Subcutaneous abdominal adipose tissue (tissue), 5 donors: ENCODE data around the gene PKNOX1.
"Not testable (repeated sequence)": the region's sequence is repeated elsewhere in the genome, so short reads cannot be mapped to it uniquely, and the experiment has no call there.

Experiments used
- H3K27ac ChIP-seq: one replicate; pipeline ENCODE4 v1.7.0; 2013; ENCODE audit warnings: low read depth, mild to moderate bottlenecking, inconsistent platforms, low read length, moderate library complexity
- H3K27me3 ChIP-seq, 5 donors: one replicate each; pipeline ENCODE4 v1.7.0; 2013; ENCODE audit warnings: low read length in 5 of 5, inconsistent platforms in 1 of 5; ENCODE audit not compliant: control insufficient read depth in 5 of 5, insufficient read depth in 4 of 5
- H3K36me3 ChIP-seq, 5 donors: one replicate each; pipeline ENCODE4 v1.7.0; 2013; ENCODE audit warnings: low read length in 5 of 5; ENCODE audit not compliant: control insufficient read depth in 5 of 5, insufficient read depth in 5 of 5
- H3K4me1 ChIP-seq, 5 donors: one replicate each; pipeline ENCODE4 v1.7.0; 2013; ENCODE audit warnings: low read length in 5 of 5, mild to moderate bottlenecking in 3 of 5, moderate library complexity in 1 of 5; ENCODE audit not compliant: control insufficient read depth in 5 of 5, insufficient read depth in 5 of 5
- H3K4me3 ChIP-seq, 5 donors: one replicate each; pipeline ENCODE4 v1.7.0; 2013; ENCODE audit warnings: low read length in 5 of 5, low read depth in 1 of 5
- H3K9ac ChIP-seq, 5 donors: one replicate each; pipeline ENCODE4 v1.7.0; 2013; ENCODE audit warnings: low read length in 5 of 5, mild to moderate bottlenecking in 4 of 5, moderate library complexity in 3 of 5
- H3K9me3 ChIP-seq, 5 donors: one replicate each; pipeline ENCODE4 v1.7.0; 2013; ENCODE audit warnings: low read length in 5 of 5; ENCODE audit not compliant: control insufficient read depth in 5 of 5
- donor health status: healthy.
- donor health status: healthy.
- donor health status: healthy.
- donor health status: healthy.
- donor health status: healthy.

The PKNOX1 gene

DNA sequence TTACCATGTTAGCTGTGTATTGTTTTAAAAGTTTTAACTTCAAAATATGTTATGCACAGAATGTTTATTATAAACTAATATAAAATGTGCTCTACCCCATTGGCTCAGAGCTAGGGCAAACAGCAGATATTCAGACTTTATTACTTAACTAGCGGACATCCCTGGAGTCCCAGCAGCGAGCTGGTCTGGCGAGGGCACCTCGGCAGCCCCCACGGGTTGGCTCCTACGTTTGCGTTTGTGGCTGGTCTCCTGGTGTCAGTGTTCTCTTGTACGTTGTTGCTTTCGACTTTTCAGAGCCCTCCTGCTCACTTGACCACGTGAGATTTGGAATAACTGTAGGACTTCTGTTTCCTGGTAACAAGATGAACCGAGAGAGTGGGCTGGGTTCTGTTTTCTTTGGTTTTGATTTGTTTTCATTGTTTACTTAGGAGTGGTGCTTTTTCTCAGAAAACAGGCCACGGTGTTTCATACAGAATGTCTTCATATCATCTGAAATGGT is 56.8 kb downstream of the PKNOX1 start:
- Histone ChIP-seq H3K9me3 (no peaks in the 10 kb centered on the region), H3K4me3 (no peak overlapping the region), H3K27ac (no peak overlapping the region), H3K36me3 (peaks cover 7 to 47% (median 40%) of the 10 kb centered on the region in 5 donors), H3K4me1 (no peaks in the 10 kb centered on the region), H3K27me3 (no peaks in the 10 kb centered on the region), H3K9ac (no peak overlapping the region)

- no peak overlapping the region for H3K4me3 ChIP-seq
- H3K27ac ChIP-seq: no peak overlapping the region
- H3K9ac ChIP-seq: no peak overlapping the region
- no peaks in the 10 kb centered on the region for H3K4me1 ChIP-seq
- H3K9me3 ChIP-seq: no peaks in the 10 kb centered on the region
- no peaks in the 10 kb centered on the region for H3K27me3 ChIP-seq
- peaks cover 4 to 32% (median 25%) of the 10 kb centered on the region in 5 donors for H3K36me3 ChIP-seq
Observed at GRCh38 chr21:43034101-43034500, 59.7 kb downstream of the PKNOX1 start.

GRCh38 chr21:43034826-43035225 is 60.5 kb downstream of the PKNOX1 start:
- Histone ChIP-seq H3K27me3 (no peaks in the 10 kb centered on the region), H3K36me3 (peaks cover 4 to 28% (median 20%) of the 10 kb centered on the region in 5 donors), H3K27ac (no peak overlapping the region), H3K4me3 (no peak overlapping the region), H3K4me1 (no peaks in the 10 kb centered on the region), H3K9me3 (no peaks in the 10 kb centered on the region), H3K9ac (no peak overlapping the region)

DNA sequence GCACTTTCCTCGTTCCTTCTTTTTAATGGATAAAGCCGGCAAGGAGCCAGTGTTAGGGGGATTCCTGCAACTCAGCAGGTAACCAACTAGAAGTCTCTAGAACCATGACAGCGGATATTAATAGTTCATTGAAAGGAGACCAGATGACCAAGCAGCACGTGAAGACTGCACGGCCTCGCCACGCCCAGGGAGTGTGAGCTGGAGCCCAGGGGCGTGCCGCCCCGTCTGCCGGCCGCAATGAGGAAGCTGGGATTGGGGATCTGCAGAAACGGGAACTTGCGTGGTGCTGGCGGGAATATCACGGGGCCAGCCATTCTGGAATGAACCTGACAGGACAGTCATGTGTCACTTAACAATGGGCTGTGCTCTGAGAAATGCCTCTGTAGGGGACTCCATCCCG is 62.5 kb downstream of the PKNOX1 start:
- not testable (repeated sequence) for H3K4me1 ChIP-seq, H3K9ac ChIP-seq, H3K9me3 ChIP-seq, H3K27ac ChIP-seq, H3K4me3 ChIP-seq, H3K27me3 ChIP-seq
- H3K36me3 ChIP-seq: peaks cover 0 to 15% (median 6%) of the 10 kb centered on the region in 5 donors

DNA sequence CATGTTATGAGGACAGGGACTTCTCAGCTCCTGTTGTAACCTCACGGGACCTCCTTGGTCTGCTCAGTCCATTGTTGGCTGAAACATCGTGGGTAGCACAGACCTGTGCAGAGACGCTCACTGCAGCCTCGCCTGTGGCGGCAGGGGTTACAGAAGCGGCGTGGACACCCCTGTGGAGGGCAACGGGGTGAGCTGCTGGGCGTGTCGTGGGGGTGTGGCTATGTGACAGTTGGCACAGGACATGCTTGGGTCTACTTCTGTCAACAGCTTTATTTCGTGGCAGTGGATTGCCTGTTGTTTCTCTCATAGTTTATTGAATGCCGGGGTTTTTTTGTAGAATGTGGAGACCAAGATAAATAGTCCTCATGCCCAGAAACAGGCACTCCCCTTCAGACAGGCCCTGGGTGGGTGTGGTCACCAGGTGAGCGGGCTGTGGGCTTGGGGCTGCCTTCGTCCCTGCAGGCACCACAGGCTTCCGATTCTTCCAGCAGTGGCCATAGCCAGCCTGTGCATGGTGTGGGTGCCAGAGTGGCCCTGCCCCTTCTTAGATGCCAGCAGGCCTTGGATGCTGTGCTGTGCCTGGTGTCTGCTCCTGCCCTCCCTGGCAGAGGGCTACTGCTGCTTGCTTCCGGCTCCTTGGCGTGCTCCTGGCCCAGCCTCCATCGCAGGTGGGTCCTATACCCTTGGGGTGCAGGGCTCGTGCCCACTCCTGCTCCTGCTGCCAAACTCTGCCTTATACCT is 63.7 kb downstream of the PKNOX1 start:
- H3K4me3 ChIP-seq, H3K9ac ChIP-seq, H3K27ac ChIP-seq, H3K9me3 ChIP-seq, H3K4me1 ChIP-seq, H3K36me3 ChIP-seq, H3K27me3 ChIP-seq: not testable (repeated sequence)

GRCh38 chr21:43038659-43039044 is 64.3 kb downstream of the PKNOX1 start:
- not testable (repeated sequence) for H3K36me3 ChIP-seq, H3K9me3 ChIP-seq, H3K27ac ChIP-seq, H3K4me1 ChIP-seq, H3K4me3 ChIP-seq, H3K9ac ChIP-seq, H3K27me3 ChIP-seq

- H3K9ac ChIP-seq, H3K9me3 ChIP-seq, H3K4me1 ChIP-seq, H3K4me3 ChIP-seq, H3K27me3 ChIP-seq, H3K36me3 ChIP-seq, H3K27ac ChIP-seq: not testable (repeated sequence)
Observed at GRCh38 chr21:43042169-43042568, 67.8 kb downstream of the PKNOX1 start.

DNA sequence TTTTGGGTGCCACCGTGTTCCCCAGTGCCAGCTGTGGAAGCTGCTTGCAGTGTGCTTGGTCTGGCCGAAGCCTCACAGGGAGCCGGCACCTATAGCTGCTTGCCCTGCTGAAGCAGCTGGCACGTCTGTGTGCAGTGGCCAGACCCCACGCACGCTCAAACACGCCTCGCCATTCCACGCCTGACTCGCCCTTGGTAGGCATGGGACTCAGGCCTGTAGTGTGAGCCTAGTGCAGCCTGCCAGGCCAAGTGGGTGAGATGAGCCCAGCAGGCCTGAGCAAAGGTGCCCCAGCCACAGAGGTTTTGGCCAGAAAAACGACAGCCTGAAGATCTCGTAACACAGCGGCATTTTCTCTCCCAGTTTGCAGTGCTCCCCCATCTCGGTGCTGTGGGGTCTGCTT is 68.9 kb downstream of the PKNOX1 start:
- not testable (repeated sequence) for H3K9me3 ChIP-seq, H3K36me3 ChIP-seq, H3K27ac ChIP-seq, H3K4me3 ChIP-seq, H3K27me3 ChIP-seq, H3K9ac ChIP-seq, H3K4me1 ChIP-seq

- H3K27ac ChIP-seq, H3K9me3 ChIP-seq, H3K27me3 ChIP-seq, H3K36me3 ChIP-seq, H3K4me1 ChIP-seq, H3K4me3 ChIP-seq, H3K9ac ChIP-seq: not testable (repeated sequence)
Observed at GRCh38 chr21:43044547-43044946, 70.2 kb downstream of the PKNOX1 start.

DNA sequence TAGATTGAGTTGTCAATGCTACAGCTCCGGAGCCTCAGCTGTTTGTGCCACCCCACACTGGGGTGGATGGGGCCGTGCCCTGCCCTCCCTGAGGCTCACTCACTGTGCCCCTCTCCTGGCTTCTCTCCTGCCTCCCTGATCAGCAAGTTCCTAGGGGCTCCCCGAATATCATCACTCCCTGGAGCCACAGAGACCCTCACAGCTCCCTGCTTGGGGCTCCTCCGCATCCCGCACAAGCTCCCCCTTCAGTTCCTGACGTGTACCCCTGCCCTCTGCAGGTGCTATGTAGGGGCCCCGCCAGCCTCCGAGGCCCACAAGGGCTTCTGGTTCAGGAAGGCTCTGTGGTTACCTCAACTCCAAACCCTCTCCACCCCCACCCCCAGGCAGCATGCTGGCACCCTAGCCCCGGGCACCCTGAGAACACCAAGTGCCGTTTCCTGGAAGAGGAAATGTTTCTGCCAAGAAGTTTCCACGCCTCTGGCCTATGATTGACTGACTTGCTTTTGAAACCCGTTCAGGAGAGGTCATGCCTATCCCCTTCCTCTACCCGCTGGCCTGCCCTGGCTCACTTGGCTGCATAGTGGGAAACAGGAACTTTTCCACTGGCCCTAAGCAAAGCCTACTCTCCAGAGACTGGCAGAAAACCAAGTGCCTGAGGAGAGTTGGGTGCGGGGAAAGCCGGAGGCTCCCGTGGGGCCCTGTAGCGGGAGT is 71.0 kb downstream of the PKNOX1 start:
- not testable (repeated sequence) for H3K4me1 ChIP-seq, H3K9me3 ChIP-seq, H3K9ac ChIP-seq, H3K27me3 ChIP-seq, H3K36me3 ChIP-seq, H3K27ac ChIP-seq, H3K4me3 ChIP-seq
